HG02642 (cell line): ENCODE data around the gene RAD18.

ENCODE experiments used
- ATAC-seq: cut with Tn5 transposase; IDR thresholded peaks from one replicate; pipeline ENCODE4 v1.9.1; 2021; ENCODE audit warnings: mild to moderate bottlenecking; ENCODE audit not compliant: unreplicated experiment, poor library complexity

Gene RAD18

GRCh38 chr3:8963137-8963853, at the start of gene RAD18:
RAD18 (minus strand) TSS chr3:8963472; CDS start chr3:8963385, 87 bp downstream.
- peak; percentile 95 for ATAC-seq

- no peak for ATAC-seq
Measured at GRCh38 chr3:9012521-9012920, 49.2 kb upstream of the RAD18 start.

- ATAC-seq: no peak
Measured at GRCh38 chr3:9009976-9010545, 46.8 kb upstream of the RAD18 start.

- no peak for ATAC-seq
Measured at GRCh38 chr3:9008550-9009255, 45.4 kb upstream of the RAD18 start.

GRCh38 chr3:9007928-9008327, 44.7 kb upstream of the RAD18 start:
- no peak for ATAC-seq

- ATAC-seq: no peak
Measured at GRCh38 chr3:9007213-9007612, 43.9 kb upstream of the RAD18 start.

GRCh38 chr3:9000041-9000440, 36.8 kb upstream of the RAD18 start:
- no peak for ATAC-seq

- no peak for ATAC-seq
Measured at GRCh38 chr3:8997151-8997550, 33.9 kb upstream of the RAD18 start.

- ATAC-seq: no peak
Measured at GRCh38 chr3:8996681-8997121, 33.4 kb upstream of the RAD18 start.

- ATAC-seq: no peak
Measured at GRCh38 chr3:8996216-8996615, 32.9 kb upstream of the RAD18 start.

GRCh38 chr3:8994226-8994625, 31.0 kb upstream of the RAD18 start:
- no peak for ATAC-seq

GRCh38 chr3:8993331-8993730, 30.1 kb upstream of the RAD18 start:
- ATAC-seq: no peak

GRCh38 chr3:8992854-8993253, 29.6 kb upstream of the RAD18 start:
- ATAC-seq: no peak

GRCh38 chr3:8992199-8992598, 28.9 kb upstream of the RAD18 start:
- no peak for ATAC-seq

GRCh38 chr3:8990266-8991215, 27.3 kb upstream of the RAD18 start:
- ATAC-seq: no peak

GRCh38 chr3:8988791-8989558, 25.7 kb upstream of the RAD18 start:
- ATAC-seq: no peak

- no peak for ATAC-seq
Measured at GRCh38 chr3:8988384-8988655, 25.0 kb upstream of the RAD18 start.

- ATAC-seq: peak; percentile 76
Measured at GRCh38 chr3:8987645-8988383, 24.5 kb upstream of the RAD18 start.

- ATAC-seq: no peak
Measured at GRCh38 chr3:8987226-8987625, 24.0 kb upstream of the RAD18 start.
